ENCODE measurements around the gene RNF167.

RNF167 gene

DNA sequence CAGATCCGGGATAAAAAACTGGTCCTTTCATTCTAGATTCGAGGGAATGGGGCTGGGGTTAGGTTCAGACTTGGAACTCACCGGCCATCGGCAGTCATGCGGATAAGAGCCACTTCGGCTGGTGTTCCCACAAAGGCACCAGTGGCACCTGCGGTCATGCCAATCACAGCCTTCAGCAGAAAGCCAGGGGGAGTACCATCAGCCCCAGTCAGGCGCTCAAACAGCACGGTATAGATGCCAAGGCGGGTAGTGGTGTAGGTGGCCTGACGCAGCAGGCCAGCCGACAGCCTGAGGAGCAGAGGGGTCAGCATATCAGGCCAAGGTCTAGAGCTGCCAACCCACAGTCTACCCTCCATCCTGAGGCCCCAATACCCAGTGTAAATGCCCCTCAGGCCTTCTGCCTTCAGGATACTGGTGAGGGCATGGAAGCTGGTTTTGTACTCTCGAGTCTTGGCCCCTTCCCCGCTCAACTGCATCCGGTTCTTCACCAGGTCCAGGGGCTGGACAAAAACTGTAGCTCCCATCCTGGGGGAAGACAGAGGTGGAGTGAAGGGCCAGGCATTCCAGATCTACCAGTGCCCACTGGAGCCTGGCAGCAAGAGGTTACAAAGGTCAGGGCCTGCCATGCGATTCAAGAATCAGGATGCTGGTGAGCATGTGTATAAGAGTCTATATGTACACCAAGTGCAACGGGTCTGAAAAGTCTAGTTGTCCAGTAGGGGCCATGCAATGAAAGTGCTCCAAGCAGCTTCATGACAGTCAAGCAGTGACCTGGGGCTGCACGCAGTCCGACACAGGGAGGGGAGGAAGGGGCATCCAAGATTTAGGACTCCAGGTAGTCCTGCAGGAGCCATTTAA, 1.2 kb upstream of the RNF167 start:
- DNase-seq (ENCODE audit: low spot score), result no peak

DNA sequence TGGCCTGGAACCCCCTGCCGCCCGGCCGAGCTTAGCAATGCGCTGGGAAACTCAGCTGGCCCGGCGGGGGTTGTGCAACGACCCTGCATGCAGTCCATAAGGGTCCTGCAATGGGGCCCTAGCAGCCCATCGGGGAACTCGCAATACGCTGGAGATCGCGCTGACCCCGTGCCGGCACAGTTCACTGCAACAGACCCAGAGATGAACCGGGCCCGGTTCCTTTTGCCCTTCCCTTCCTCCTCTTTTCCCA, 597 bp upstream of the RNF167 start:
- DNase-seq (ENCODE audit: low spot score), result no peak

DNA sequence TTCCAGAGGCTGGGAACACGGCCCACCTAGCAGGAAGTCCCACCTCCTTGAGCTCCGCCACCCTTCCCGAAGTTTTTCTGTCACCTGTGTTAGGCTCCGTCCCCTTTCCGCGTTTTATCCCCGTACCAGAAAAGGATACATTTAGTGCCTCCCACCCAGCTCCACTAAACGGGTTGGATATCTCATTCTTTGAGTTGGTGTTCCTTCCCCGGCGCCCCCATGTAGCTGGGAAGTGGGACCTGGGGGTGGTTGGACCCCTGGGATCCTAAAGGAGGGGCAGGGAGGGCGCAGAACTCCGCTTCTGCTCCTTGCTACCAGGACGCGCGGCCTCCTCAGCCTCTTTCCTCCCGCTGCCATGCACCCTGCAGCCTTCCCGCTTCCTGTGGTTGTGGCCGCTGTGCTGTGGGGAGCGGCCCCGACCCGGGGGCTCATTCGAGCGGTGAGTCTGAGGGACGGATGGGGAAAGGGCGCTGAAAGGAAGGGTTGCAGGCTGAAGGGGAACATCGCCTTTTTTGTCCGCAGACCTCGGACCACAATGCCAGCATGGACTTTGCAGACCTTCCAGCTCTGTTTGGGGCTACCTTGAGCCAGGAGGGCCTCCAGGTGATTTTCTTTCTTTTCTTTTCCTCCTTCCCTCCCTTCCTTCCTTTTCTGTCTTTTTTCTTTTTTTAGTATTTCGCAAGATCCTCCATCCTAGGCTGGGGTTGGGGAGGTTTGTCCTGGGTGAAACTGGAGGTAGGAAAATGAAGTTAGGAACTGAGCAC, 669 bp downstream of the RNF167 start:
- peak; percentile 89 for DNase-seq (ENCODE audit: low spot score)

DNA sequence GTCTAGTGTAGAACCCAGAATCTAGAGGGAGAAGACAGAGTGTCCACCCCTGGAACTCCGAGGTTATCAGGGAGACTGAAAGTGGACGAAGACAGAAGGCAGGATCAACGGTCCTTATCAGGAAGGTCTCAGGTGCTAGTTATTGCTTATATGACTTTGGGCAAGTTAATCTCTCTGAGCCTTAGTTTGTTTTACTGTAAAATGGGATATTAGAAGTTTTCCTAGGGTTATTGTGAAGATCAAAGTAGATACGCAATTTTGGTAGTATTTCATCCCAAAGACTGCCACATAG, 1.2 kb downstream of the RNF167 start:
- no peak for DNase-seq (ENCODE audit: low spot score)

DNA sequence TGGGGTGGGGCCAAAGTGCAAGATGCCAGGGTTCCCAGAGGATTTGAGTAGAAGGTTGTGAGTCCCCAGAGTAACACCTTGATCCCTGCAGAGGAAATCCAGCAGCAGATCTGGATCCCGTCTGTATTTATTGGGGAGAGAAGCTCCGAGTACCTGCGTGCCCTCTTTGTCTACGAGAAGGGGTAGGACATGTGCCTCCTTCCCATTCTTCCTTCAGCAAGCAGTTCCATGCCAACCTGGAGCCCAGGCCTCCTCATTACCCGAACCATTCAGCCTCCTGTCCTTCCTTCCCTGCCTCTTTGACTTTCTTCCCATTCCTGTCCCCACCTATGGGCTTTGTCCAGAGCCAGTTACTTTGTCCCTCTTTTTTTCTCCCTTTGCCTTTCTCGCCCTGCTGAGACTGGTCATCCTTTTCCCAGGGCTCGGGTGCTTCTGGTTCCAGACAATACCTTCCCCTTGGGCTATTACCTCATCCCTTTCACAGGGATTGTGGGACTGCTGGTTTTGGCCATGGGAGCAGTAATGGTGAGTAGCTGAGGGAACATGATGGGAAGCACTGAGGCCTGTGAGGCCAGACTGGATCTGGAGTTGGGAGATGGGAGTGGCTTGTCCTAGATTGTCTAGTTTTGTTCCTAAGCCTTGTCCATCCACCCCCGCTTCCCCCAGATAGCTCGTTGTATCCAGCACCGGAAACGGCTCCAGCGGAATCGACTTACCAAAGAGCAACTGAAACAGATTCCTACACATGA, 2.9 kb downstream of the RNF167 start:
- no peak for DNase-seq (ENCODE audit: low spot score)

DNA sequence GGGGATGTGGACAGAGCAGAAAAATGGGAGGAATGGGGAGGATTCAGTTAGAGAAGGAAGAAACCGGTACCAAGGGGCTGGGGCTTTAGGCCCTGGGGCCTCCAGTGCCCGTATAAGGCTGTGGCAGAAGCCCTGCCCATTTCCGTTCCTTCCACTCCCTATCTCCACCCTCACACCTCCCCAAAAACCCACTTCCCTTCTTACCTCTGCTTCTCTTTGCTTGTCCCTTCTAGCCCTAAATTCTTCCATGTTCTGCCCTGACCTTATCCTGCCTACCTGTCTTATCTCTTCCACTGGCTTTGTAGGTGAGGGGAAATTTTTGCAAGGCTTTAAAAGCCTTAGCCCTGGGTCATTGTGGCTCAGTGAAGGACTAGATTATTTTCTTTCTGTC, 4.1 kb downstream of the RNF167 start:
- DNase-seq (ENCODE audit: low spot score), result no peak

DNA sequence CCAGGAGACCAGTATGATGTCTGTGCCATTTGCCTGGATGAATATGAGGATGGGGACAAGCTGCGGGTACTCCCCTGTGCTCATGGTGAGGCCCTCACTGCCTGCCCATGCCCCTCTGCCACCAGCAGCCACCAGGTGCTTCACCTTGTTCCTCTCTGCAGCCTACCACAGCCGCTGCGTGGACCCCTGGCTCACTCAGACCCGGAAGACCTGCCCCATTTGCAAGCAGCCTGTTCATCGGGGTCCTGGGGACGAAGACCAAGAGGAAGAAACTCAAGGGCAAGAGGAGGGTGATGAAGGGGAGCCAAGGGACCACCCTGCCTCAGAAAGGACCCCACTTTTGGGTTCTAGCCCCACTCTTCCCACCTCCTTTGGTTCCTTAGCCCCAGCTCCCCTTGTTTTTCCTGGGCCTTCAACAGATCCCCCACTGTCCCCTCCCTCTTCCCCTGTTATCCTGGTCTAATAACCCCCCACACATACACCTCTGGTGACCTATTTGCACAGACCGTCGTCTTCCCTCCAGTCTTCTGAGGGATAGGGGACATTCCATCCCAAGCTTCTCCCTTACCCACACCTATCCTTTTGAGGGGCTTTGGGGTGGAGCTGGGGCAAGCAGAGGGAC, 4.6 kb downstream of the RNF167 start:
- DNase-seq (ENCODE audit: low spot score), result no peak

DNA sequence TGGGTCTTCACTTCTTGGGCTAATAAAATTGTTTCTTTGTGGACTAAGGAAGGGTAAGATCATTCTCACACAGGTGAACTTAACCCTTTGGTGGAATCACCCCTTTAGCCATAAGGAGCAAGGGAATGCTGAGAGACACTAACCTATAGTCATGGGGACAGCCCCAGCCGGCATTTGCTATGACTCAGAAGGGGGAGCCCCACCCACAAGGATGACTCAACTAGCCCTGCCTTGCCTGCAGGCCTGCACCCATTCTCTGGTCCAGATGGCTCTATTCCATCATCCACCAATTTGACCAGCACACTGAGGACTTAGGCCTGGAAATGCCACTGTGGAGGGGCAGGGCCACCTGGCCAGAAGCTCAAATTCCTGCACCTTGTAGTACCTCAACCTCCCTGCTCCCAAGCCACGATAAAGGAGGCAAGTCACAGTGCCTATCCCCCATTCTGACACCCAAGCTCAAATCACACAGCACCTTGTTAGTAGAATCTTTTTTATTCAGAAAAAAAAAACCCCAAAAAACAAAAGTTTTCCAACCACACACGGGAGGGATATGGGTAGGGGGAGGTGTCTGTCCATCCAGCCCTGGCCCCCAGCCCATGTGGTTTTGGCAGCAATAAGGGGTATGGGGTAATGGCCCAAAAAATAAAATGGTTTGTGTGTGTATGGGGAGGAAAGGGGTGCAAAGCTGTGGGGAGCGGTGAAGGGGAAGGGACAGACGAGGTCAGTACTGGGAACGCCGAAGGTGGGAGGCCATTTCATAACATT, 5.3 kb downstream of the RNF167 start:
- DNase-seq (ENCODE audit: low spot score), result peak; percentile 91

DNA sequence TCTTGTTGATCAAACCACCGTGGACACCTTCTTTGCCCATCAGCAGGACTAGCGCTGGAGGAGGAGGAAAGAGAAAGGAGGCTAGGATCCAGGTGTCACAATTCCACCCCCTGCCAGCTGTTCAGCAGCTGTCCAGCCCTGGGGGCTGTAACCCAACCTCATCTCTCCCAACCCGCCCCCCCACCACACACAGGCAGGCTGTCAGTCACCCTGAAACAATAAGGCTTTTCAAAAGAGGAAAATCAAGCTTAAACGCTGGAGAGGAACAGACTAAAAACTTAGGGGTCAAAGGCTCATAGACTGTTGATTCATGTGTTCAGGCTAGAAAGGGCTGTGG, 5.8 kb downstream of the RNF167 start:
- no peak for DNase-seq (ENCODE audit: low spot score)

DNA sequence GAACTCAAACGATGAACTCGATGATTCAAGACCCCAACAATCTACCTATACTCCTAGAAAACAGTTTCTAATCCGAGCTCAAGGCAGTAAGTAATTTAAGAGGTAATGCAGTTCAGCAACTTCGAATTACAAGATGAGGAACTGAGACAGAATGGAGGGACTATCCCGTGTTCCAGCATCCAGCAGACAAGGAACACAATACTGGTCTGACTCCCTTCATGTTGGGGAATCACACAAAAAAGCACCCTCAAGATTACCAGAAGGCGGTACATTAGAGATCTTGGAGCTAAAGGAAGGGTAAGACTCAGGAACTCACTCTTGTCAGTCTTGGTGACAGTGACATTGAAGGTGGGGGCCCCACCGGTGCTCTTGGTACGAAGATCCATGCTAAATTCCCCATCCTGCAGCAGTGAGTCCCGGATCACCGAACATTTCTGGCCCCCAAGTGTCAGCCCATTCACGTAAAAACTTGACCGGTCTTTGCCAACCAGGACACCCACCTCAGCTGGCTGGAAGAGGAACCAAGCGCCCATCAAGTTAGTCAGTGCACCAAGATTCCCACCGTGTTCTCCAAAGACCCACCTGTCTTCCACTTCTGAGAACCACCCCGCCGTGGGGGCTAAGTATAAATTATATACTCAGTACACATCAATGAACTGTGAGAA, 6.4 kb downstream of the RNF167 start:
- DNase-seq (ENCODE audit: low spot score), result no peak

DNA sequence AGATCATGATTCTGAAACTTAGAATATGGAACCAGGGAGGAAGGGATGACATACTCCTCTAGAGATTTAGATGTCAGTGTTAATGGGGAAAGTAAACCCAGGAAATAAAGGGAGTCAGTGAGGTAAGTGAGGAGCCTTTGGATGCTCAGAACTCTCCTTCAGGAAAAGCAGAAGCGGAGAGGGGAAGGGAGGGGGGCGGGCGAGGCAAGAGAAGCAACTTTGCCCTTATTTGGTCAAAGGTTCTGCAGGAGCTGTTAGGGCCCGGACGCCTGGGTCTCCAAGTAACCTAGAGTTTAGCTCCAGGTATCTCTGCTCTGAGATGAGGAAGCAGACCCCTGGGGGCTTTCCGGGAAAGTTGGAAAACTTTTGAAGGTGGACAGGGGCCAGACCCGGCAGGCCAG, 6.9 kb downstream of the RNF167 start:
- no peak for DNase-seq (ENCODE audit: low spot score)

DNA sequence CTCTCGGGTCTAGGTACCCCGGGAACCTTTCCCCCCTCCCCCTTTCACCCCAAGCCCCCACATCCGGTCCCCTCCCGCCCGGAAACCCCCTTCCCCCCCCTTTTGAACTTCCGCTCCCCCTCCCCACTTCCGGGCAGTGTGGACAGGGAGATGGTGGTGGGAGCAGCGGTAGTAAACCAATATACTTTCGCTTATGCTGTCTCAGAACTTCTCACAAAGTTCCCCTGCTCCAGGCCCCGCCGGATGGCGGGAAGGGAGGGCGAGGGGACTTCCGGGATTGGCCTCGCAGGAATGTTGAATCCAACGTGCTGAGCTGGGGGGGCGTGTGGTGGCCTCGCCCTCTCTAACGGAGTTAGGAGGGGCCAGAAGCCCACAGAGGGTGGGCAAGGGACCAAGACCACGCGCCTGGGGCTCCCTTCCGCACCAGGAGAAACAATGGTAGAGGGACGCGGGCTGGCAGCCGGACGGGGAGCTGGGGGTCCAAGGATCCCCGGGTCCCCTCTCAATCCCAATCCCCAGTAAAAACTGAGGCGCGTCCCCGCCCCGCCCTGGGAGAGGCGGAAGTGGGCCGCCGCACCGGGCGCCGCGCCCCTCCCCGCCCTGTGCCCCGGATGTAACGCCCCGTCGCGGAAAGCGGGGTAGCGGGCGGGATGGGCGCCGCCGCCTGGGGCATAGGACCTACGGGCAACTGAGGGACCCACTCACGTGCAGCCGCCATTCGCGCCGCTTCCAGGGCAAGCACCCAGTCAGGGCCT, 7.5 kb downstream of the RNF167 start:
- DNase-seq (ENCODE audit: low spot score), result peak; percentile 50

DNA sequence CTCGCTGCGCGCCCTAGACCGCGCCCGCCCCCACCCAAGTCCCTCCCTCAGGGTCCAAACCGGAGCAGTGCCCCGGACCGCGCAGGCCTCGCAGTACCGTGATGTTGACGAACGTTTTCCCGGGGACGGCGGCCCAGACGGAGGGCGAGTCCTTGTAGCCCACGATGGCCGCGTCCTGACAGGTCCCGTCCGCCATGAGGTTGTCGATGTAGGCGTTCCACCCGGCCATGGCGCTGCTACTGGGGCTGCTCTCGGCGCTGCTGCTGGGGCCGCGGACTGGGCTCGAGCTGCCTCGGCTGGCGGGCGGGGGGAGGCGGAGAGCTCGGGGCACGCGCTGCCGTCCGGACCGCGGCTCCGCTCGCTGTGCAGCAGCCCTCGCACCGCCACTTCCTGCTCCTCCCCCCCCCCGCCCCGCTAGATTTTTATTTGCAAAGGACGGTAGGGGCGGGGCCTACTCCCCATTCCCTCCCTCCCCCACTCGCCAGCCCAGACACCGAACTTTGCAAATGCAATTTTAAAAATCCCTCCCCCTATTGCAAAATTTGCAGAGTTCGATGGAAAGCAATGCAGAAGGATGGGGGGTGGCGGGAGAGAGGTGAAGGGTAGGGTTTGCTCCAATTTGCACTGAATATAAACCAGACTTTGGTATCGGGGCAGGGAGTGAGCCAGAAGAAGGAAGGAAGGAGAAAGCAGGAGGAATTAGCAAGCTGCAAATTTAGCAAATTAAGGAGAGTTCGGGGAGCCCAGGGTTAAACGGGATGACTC, 8.3 kb downstream of the RNF167 start, which contains the start of gene PFN1:
Gene PFN1 (minus strand): TSS at position 365 of the 765 bp plus-strand sequence. CDS start 136 bp downstream, at position 229.
- DNase-seq (ENCODE audit: low spot score), result peak; percentile 85

DNA sequence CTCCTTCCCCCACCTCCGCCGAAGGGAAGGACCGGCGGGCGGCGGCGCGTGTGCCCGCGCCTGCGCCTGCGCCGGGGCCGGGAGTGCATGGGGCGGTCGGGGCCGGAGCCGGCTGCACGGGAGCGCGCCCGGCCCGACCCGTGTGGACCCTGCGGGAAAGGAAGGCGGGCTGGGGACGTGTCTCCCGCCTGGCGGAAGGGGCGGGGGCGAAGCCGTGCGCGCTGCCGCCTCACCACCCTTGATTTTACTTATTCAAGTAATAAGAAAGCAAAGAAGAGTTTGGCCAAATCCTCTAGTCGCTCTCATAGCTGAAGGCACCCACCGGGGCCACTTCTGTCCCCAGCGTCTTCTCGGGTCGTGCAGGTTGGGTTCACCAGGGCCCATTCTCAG, 8.9 kb downstream of the RNF167 start:
- DNase-seq (ENCODE audit: low spot score), result peak; percentile 79

DNA sequence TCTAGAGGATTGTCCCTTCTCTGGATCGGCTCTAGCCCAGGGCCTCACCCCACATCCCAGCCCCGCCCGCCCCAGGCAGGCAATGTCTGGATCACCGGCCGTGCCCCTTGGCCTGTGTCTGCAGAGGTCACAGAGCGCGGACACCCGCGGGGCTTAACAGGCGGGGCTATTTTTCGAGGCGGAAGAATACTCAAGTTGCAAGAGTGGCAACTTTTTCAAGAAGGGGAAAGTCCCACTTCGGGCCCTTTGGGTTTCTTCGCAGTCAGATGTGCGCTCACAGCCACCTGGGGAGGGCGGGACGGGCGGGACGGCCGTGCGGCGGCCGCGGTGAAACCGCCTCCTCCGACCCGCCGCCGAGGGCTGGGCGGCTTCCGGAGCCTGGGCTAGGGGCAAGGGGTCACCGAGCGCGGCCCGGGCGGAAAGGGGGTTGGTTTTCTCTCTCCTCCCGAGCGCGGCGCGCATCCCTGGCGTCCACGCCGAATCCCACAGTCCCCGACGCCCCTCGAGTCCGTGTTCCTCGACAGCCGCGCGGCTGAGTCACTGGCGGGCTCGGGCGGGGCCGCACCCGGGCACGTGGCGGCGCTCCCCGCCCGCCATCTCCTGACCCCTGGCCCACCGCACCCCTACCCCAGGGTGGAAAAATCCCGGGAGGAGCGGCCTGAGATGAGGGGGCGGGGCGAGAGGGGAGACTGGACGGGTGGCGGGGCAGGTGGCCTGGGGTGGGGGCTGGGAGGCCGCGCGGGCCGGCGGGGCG, 9.4 kb downstream of the RNF167 start:
- DNase-seq (ENCODE audit: low spot score), result peak; percentile 77

DNA sequence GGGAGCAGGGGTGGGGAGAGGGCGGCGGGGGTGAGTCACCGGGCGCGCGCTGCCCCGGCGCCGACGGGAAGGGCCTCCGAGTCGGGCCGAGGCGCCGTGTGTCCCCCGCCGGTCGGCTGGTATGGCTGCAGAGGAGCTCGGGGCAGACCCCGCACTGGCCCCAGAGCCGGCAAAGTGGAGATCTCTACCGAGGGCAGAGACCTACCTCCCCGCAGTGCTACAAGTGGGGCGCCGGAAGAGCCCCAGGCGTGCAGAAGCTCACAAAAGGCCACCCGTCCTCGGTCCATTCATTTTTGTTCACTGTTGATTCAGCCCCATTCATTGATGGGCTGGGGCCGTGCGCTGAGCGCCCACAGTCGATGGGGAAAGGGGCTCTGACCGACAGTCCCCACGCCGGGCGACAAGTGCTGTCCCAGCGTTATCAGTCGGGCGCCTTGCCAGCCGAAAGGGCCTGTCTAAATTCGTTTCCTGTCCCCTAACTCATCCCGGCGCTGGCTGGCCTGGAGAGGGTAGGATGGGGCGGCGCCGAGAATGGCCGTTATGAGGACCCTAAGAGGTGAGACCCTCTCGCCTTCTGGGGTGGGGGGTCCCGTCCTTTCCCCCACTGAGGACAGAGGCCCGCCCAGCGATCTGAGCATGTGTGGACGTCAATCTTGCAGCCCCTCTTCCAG, 10.1 kb downstream of the RNF167 start:
- DNase-seq (ENCODE audit: low spot score), result peak; percentile 46

DNA sequence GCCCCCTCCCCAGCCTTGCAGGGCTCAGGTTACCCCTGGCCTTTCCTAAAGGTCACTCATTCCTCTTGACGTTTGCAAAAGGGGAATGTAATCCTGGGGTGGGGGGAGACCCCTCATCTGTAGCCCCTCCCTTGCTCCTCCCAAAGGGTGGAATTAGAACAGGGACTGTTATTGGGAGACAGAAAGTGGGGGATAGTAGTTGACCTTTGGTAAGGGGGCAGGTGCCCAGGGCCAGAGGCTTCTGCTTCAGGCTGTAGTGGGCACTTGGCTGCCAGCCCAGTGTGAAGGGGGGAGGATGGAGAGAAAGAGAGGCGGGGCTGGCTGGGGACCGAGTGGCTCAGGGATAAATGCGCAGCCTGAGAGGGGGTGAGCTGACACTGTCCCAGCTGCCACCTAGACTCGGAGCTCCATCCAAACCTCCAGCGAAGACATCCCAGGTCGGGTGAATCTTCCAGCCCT, 10.7 kb downstream of the RNF167 start, which contains the start of gene ENO3:
Gene ENO3 (plus strand): TSS at position 374 of the 459 bp plus-strand sequence. CDS start 711 bp downstream, outside the sequence.
- DNase-seq (ENCODE audit: low spot score), result no peak

DNA sequence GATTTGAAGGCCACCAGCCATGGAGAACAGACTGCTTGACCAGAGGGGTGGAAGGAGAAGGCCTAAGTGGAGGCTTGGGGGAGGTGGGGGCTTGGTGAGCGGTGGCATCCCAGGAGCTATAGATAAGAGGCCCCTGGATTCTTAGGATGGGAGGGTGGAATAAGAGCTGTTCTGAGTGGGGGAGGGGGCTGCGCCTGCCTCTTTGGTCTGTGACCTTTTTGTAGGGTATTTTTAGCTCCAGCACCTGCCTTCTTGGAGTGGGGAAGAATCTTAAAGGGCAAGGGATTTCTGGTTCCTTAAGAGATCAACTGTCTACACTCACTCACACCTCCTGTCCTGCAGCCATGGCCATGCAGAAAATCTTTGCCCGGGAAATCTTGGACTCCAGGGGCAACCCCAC, 11.4 kb downstream of the RNF167 start:
- DNase-seq (ENCODE audit: low spot score), result no peak

Measured in LoVo (cell line).